ENCODE data around the gene SLC25A14.

GRCh38 chrX:130304587-130305368 lies 34.9 kb upstream of the SLC25A14 start:
- peak in 2 of 3 experiments; percentile 14 to 32; a peak in 2 of 4 replicates for TF ChIP-seq CTCF (IDR thresholded peaks at IDR 0.05; ENCODE audit: control extremely low read depth in 1 of 3, insufficient read depth in 1 of 3, low read depth in 1 of 3, low read length in 3 of 3)
- no peak for TF ChIP-seq EZH2 (IDR thresholded peaks at IDR 0.05; ENCODE audit: low read depth, low read length, severe bottlenecking)
- TF ChIP-seq CBX8 (IDR thresholded peaks at IDR 0.05; ENCODE audit: borderline replicate concordance, low read depth, low read length): no peak
- TF ChIP-seq POLR2A (IDR thresholded peaks at IDR 0.05; ENCODE audit: control extremely low read depth in 1 of 2, low read depth in 2 of 2, low read length in 2 of 2): no peak
- no peak for TF ChIP-seq SIN3A (conservative IDR thresholded peaks at IDR 0.05 in 1 of 2, IDR thresholded peaks at IDR 0.05 in 1 of 2; ENCODE audit: low read depth in 1 of 2, low read length in 2 of 2)
- TF ChIP-seq, protein P1, sequence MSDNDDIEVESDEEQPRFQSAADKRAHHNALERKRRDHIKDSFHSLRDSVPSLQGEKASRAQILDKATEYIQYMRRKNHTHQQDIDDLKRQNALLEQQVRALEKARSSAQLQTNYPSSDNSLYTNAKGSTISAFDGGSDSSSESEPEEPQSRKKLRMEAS (IDR thresholded peaks at IDR 0.05): no peak
- TF ChIP-seq PHF8 (conservative IDR thresholded peaks at IDR 0.05; ENCODE audit: low read depth, low read length): no peak
- no peak for TF ChIP-seq TEAD4 (IDR thresholded peaks at IDR 0.05; ENCODE audit: low read depth, low read length)
- no peak for TF ChIP-seq RXRA (IDR thresholded peaks at IDR 0.05; ENCODE audit: insufficient read depth, low read depth, low read length)
- TF ChIP-seq POLR2AphosphoS5 (IDR thresholded peaks at IDR 0.05; ENCODE audit: low read depth, low read length): no peak
- no peak for TF ChIP-seq FOSL1 (IDR thresholded peaks at IDR 0.05; ENCODE audit: insufficient read depth, low read depth, low read length)
